ENCODE results near the gene HID1.

DNA sequence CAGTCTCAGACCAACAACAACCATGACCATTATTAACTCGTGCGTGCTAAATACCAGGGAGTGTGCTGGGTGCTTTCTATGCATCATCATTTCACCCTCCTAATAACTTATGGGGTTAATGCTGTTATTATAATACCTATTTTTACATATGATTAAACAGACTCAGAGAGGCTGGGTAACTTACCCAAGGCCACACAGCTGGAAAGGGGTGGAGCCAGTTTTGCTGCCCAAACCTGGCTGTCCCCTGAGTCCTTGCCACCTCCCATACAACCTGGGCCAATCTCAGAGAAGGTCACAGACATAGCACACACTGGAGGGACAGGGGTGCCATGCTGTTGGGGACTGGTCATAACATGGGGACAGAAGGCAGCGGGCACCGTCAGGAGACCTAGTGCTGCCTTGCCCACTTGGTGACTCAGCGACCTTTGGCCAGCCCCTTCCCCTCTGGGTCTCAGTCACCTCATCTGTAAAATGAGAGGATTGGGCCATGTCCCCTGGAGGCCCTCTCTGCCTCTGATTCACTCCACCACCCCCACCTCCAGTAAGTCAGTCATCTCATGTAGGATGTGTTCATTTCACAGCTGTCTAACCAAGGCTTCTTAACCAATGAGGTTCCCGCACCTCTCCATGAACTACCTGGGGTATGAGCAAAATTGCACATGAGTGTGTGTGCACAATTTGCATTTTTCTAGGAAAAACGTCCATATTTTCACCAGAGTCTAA lies 67.7 kb downstream of the HID1 start:
- no peak for TF ChIP-seq POLR2A (IDR thresholded peaks at IDR 0.05)
- TF ChIP-seq, protein P1, sequence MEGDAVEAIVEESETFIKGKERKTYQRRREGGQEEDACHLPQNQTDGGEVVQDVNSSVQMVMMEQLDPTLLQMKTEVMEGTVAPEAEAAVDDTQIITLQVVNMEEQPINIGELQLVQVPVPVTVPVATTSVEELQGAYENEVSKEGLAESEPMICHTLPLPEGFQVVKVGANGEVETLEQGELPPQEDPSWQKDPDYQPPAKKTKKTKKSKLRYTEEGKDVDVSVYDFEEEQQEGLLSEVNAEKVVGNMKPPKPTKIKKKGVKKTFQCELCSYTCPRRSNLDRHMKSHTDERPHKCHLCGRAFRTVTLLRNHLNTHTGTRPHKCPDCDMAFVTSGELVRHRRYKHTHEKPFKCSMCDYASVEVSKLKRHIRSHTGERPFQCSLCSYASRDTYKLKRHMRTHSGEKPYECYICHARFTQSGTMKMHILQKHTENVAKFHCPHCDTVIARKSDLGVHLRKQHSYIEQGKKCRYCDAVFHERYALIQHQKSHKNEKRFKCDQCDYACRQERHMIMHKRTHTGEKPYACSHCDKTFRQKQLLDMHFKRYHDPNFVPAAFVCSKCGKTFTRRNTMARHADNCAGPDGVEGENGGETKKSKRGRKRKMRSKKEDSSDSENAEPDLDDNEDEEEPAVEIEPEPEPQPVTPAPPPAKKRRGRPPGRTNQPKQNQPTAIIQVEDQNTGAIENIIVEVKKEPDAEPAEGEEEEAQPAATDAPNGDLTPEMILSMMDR (IDR thresholded peaks at IDR 0.05) = no peak
